ENCODE results near the gene TMCC3. TPM values are rescaled to one million over a fixed set of nuclear protein-coding genes. Genes with fewer than 3 reads are reported as not detected.

Gene TMCC3
- total and polyA plus RNA-seq, 2 donors from 2014 or later = 6.7 to 14.7 TPM

DNA sequence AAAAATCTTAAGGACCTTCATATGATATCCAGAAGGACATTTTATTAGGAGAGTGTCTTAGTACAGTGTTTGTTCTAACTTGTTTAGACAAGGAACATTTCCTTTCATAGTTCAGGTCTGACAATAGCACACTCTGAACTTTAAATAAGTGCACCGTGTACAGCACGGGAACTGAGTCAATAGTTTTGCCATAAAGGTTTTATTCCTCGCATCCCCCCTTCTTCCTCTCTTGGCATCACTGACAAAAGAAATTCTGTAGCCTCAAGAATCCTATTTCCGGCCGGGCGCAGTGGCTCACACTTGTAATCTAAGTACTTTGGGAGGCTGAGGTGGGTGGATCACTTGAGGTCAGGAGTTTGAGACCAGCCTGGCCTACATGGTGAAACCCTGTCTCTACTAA lies 58.3 kb downstream of the TMCC3 start:
- no peak for FAIRE-seq
- no peak overlapping the region for H3K27ac ChIP-seq (ENCODE audit: low read depth in 2 of 2, low read length in 2 of 2)

DNA sequence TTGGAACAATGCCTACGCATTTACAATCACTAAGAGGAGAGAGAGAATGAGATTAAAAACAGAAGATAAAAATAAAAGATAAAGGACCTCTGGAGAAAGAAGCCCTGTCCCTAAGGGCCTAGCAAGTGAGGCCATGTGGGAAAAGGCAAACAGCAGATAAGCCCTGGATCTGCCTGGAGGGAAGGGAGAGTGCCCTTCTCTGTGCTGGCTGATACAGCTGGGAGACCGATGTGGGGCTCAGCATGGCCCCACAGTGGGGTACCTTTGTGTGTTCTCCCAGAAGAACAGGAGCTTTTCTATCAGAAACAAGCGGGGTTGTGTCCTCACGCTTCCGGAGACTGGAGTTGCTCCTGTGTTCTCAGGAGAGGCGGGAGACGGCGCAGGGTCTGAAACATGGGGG lies 59.9 kb downstream of the TMCC3 start:
- TF ChIP-seq, protein P1, sequence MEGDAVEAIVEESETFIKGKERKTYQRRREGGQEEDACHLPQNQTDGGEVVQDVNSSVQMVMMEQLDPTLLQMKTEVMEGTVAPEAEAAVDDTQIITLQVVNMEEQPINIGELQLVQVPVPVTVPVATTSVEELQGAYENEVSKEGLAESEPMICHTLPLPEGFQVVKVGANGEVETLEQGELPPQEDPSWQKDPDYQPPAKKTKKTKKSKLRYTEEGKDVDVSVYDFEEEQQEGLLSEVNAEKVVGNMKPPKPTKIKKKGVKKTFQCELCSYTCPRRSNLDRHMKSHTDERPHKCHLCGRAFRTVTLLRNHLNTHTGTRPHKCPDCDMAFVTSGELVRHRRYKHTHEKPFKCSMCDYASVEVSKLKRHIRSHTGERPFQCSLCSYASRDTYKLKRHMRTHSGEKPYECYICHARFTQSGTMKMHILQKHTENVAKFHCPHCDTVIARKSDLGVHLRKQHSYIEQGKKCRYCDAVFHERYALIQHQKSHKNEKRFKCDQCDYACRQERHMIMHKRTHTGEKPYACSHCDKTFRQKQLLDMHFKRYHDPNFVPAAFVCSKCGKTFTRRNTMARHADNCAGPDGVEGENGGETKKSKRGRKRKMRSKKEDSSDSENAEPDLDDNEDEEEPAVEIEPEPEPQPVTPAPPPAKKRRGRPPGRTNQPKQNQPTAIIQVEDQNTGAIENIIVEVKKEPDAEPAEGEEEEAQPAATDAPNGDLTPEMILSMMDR (IDR thresholded peaks at IDR 0.05; ENCODE audit: borderline replicate concordance, extremely low read depth, insufficient read depth) = no peak
- intact Hi-C loops (cut with DNase I) = no loop called here
- Histone ChIP-seq H3K27ac (ENCODE audit: low read depth in 2 of 2, low read length in 2 of 2) (no peak overlapping the region), H3K4me3 (ENCODE audit: low read length in 3 of 3) (no peak overlapping the region), H3K27me3 (ENCODE audit: control insufficient read depth, insufficient read depth, low read length) (no peaks in the 10 kb centered on the region), H3K9ac (ENCODE audit: low read length in 3 of 3) (no peak overlapping the region), H3K9me3 (ENCODE audit: control insufficient read depth in 2 of 3, insufficient read depth in 1 of 3, low read length in 3 of 3) (no peaks in the 10 kb centered on the region), H3K4me1 (ENCODE audit: control insufficient read depth in 2 of 3, insufficient read depth in 2 of 3, low read depth in 1 of 3, low read length in 3 of 3) (peaks cover 3 to 14% (median 7%) of the 10 kb centered on the region in 3 donors), H3K36me3 (ENCODE audit: control insufficient read depth in 2 of 3, insufficient read depth in 3 of 3, low read length in 3 of 3) (no peaks in the 10 kb centered on the region)
- no peak for FAIRE-seq
- DNase-seq = no peak

More for the DNA sequence above, 58.3 kb downstream of the TMCC3 start:
- Histone ChIP-seq H3K4me3 (ENCODE audit: low read length in 3 of 3) (no peak overlapping the region), H3K9me3 (ENCODE audit: control insufficient read depth in 2 of 3, insufficient read depth in 1 of 3, low read length in 3 of 3) (no peaks in the 10 kb centered on the region), H3K4me1 (ENCODE audit: control insufficient read depth in 2 of 3, insufficient read depth in 2 of 3, low read depth in 1 of 3, low read length in 3 of 3) (peaks cover 0 to 9% (median 7%) of the 10 kb centered on the region in 3 donors), H3K36me3 (ENCODE audit: control insufficient read depth in 2 of 3, insufficient read depth in 3 of 3, low read length in 3 of 3) (no peaks in the 10 kb centered on the region), H3K27me3 (ENCODE audit: control insufficient read depth, insufficient read depth, low read length) (no peaks in the 10 kb centered on the region), H3K9ac (ENCODE audit: low read length in 3 of 3) (no peak overlapping the region)
- no peak for DNase-seq
- intact Hi-C loops (cut with DNase I) = no loop called here
- TF ChIP-seq, protein P1 (IDR thresholded peaks at IDR 0.05; ENCODE audit: borderline replicate concordance, extremely low read depth, insufficient read depth) = no peak

DNA sequence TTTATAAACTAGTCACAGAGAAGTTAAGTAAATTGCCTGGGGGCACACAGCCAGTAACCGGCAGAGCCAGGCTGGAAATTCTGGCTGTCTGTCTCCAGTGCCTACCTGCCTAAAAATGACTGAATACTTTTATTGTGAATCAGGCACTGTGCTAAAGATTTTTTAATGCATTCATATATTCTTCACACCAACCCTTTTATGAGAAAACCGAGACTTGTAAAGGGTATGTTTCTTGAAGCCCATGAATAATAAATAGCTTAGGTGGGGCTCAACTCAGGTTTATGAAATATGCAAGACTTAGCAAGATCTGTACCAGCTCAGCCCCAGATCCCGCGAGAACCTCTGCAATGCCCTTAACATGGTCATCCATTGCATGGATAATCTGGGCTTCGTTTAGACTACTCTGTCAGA lies 60.8 kb downstream of the TMCC3 start:
- intact Hi-C loops (cut with DNase I) = no loop called here
- TF ChIP-seq, protein P1 (IDR thresholded peaks at IDR 0.05; ENCODE audit: borderline replicate concordance, extremely low read depth, insufficient read depth) = no peak
- Histone ChIP-seq H3K9ac (ENCODE audit: low read length in 3 of 3) (no peak overlapping the region), H3K36me3 (ENCODE audit: control insufficient read depth in 2 of 3, insufficient read depth in 3 of 3, low read length in 3 of 3) (no peaks in the 10 kb centered on the region), H3K4me3 (ENCODE audit: low read length in 3 of 3) (no peak overlapping the region), H3K27me3 (ENCODE audit: control insufficient read depth, insufficient read depth, low read length) (no peaks in the 10 kb centered on the region), H3K27ac (ENCODE audit: low read depth in 2 of 2, low read length in 2 of 2) (no peak overlapping the region), H3K4me1 (ENCODE audit: control insufficient read depth in 2 of 3, insufficient read depth in 2 of 3, low read depth in 1 of 3, low read length in 3 of 3) (peaks cover 3 to 14% (median 7%) of the 10 kb centered on the region in 3 donors), H3K9me3 (ENCODE audit: control insufficient read depth in 2 of 3, insufficient read depth in 1 of 3, low read length in 3 of 3) (no peaks in the 10 kb centered on the region)
- FAIRE-seq = no peak
- no peak for DNase-seq

DNA sequence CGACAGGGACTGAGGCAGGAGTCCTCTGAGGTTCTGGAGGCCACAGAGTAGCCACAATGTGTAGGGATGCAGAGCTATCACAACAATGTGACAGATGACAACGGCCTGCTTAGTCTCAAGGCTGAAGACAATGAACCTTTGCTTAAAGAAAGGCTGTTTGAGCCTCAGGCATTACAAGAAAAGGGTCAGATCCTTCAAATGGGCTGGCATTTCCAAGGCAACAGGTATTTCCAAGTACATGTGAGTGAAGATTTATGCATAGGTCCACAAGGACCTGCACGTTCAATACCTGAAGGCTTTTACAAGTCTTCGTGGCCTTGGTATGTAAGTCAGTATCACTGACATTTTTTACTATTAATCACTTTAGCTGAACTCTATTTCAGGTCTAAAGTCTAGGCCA lies 62.0 kb downstream of the TMCC3 start:
- no peak for FAIRE-seq

More for the DNA sequence above, 62.0 kb downstream of the TMCC3 start:
- H3K4me3 ChIP-seq (ENCODE audit: low read length in 3 of 3) = no peak overlapping the region
- intact Hi-C loops (cut with DNase I) = no loop called here
- peaks cover 3 to 14% (median 7%) of the 10 kb centered on the region in 3 donors for H3K4me1 ChIP-seq (ENCODE audit: control insufficient read depth in 2 of 3, insufficient read depth in 2 of 3, low read depth in 1 of 3, low read length in 3 of 3)
- H3K9ac ChIP-seq (ENCODE audit: low read length in 3 of 3) = no peak overlapping the region
- no peaks in the 10 kb centered on the region for H3K36me3 ChIP-seq (ENCODE audit: control insufficient read depth in 2 of 3, insufficient read depth in 3 of 3, low read length in 3 of 3)
- no peaks in the 10 kb centered on the region for H3K27me3 ChIP-seq (ENCODE audit: control insufficient read depth, insufficient read depth, low read length)
- TF ChIP-seq, protein P1 (IDR thresholded peaks at IDR 0.05; ENCODE audit: borderline replicate concordance, extremely low read depth, insufficient read depth) = no peak
- no peak for DNase-seq
- no peaks in the 10 kb centered on the region for H3K9me3 ChIP-seq (ENCODE audit: control insufficient read depth in 2 of 3, insufficient read depth in 1 of 3, low read length in 3 of 3)
- H3K27ac ChIP-seq (ENCODE audit: low read depth in 2 of 2, low read length in 2 of 2) = no peak overlapping the region
